Brain microvascular endothelial cell (primary cell): ENCODE measurements around the gene TSSC4.

Source experiments
- DNase-seq: peaks from one replicate; pipeline ENCODE4 v3.0.0-alpha.2; 2020
- H3K27ac ChIP-seq: fragments of 250-450 bp; sonication (Bioruptor Pico); 2 replicates; pipeline ENCODE4 v1.5.1; 2020; ENCODE audit warnings: mild to moderate bottlenecking, moderate library complexity
- H3K27me3 ChIP-seq: fragments of 250-450 bp; sonication (Bioruptor Pico); replicated peaks from 2 replicates; pipeline ENCODE4 v1.5.1; 2020; ENCODE audit warnings: mild to moderate bottlenecking
- H3K36me3 ChIP-seq: fragments of 250-450 bp; sonication (Bioruptor Pico); replicated peaks from 2 replicates; pipeline ENCODE4 v1.5.1; 2020; ENCODE audit warnings: mild to moderate bottlenecking
- H3K4me3 ChIP-seq: 2 replicates; pipeline ENCODE4 v1.5.1; 2011; ENCODE audit warnings: low read depth, mild to moderate bottlenecking, control low read depth, low read length, moderate library complexity
- CTCF ChIP-seq: IDR thresholded peaks from 2 replicates; pipeline ENCODE4 v1.5.1; 2011; ENCODE audit warnings: low read depth, mild to moderate bottlenecking, moderate library complexity, low read length, control low read depth, inconsistent platforms; ENCODE audit errors: missing control alignments
- in situ Hi-C: cut with HindIII; loops from 2 replicates; pipeline ENCODE4 v1.10.0; 2017; ENCODE audit warnings: low sequenced_read_pairs, low pct_ligation_motif_present

The TSSC4 gene

GRCh38 chr11:2419638-2420501, 19.3 kb downstream of the TSSC4 start:
- in situ Hi-C loops: no loop called here
- DNase-seq: peak; percentile 48
- peak; percentile 93 for TF ChIP-seq CTCF
- Histone ChIP-seq H3K4me3 (no peak overlapping the region), H3K36me3 (no peaks in the 10 kb centered on the region), H3K27me3 (no peaks in the 10 kb centered on the region), H3K27ac (no peak overlapping the region)

- peak; percentile 17 for DNase-seq
- in situ Hi-C loops: no loop called here
- Histone ChIP-seq H3K36me3 (no peaks in the 10 kb centered on the region), H3K27ac (no peak overlapping the region), H3K27me3 (no peaks in the 10 kb centered on the region), H3K4me3 (no peak overlapping the region)
- peak; percentile 93 for TF ChIP-seq CTCF
Measured at GRCh38 chr11:2420502-2421225, 20.1 kb downstream of the TSSC4 start.

DNA sequence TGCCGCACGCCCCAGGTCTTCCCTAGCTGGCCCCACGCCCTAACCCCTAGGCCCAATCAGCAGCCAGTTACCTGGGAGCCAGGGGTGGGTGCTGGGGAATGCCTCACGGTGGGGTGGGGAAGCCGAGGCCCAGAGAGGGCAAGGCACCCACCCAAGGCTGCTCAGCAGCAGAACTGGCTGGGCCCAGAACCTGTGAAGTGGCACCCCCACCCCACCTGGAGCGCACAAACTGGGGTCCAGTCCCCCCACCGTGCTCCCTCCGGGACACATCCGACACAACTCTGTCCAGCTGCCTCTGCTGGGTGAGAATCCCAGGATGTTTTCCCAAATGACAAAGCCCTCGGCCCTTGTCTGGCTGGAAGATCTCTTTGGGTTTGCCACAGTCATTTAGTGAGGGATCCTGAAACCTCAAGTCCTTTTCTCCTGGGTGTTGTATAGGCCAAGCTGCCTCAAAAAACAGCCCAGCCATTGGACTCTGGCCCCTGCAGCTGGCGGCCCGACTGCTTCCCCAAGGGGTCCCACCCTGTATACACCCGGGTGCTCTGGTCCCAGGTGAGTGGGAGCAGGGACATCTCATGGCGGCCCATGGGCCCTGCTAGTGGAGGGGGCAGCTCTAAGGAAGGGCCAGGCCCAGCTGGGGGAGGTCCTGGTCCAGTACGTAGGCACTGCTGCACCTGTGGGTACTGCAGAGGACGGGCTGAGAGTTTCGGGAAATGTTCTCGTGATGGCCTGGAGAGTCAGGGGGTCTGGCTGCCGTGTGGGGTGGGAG, 20.9 kb downstream of the TSSC4 start:
- H3K36me3 ChIP-seq: no peaks in the 10 kb centered on the region
- DNase-seq: no peak
- H3K27me3 ChIP-seq: no peaks in the 10 kb centered on the region
- TF ChIP-seq CTCF: no peak
- H3K27ac ChIP-seq: no peak overlapping the region
- H3K4me3 ChIP-seq: no peak overlapping the region
- in situ Hi-C loops: no loop called here

GRCh38 chr11:2421996-2422395, 21.4 kb downstream of the TSSC4 start:
- Histone ChIP-seq H3K4me3 (no peak overlapping the region), H3K27me3 (no peaks in the 10 kb centered on the region)
- TF ChIP-seq CTCF: no peak

GRCh38 chr11:2422461-2423156, 22.1 kb downstream of the TSSC4 start:
- Histone ChIP-seq H3K4me3 (no peak overlapping the region), H3K27ac (no peak overlapping the region), H3K27me3 (no peaks in the 10 kb centered on the region), H3K36me3 (no peaks in the 10 kb centered on the region)
- DNase-seq: no peak
- no peak for TF ChIP-seq CTCF
- in situ Hi-C loops: no loop called here

More at GRCh38 chr11:2421996-2422395, 21.4 kb downstream of the TSSC4 start:
- DNase-seq: no peak
- H3K36me3 ChIP-seq: no peaks in the 10 kb centered on the region
- in situ Hi-C loops: no loop called here
- no peak overlapping the region for H3K27ac ChIP-seq
